Astrocyte (in vitro differentiated cells and primary cell): ENCODE results near the gene MYO5B.

ENCODE experiments used
- CTCF ChIP-seq: IDR thresholded peaks from 2 replicates; pipeline ENCODE4 v1.5.1; 2011; ENCODE audit warnings: low read depth, mild to moderate bottlenecking, inconsistent platforms, low read length, moderate library complexity; ENCODE audit not compliant: insufficient read depth
- EZH2 ChIP-seq: IDR thresholded peaks from 2 replicates; pipeline ENCODE4 v1.6.1; 2012; ENCODE audit warnings: mild to moderate bottlenecking, low read length, inconsistent platforms; ENCODE audit not compliant: insufficient read depth

- TF ChIP-seq CTCF (no peak), EZH2 (no peak)
Observed at GRCh38 chr18:50115095-50115494, 79.9 kb downstream of the MYO5B start.
